ENCODE data around the gene SLC25A31.

Gene SLC25A31

DNA sequence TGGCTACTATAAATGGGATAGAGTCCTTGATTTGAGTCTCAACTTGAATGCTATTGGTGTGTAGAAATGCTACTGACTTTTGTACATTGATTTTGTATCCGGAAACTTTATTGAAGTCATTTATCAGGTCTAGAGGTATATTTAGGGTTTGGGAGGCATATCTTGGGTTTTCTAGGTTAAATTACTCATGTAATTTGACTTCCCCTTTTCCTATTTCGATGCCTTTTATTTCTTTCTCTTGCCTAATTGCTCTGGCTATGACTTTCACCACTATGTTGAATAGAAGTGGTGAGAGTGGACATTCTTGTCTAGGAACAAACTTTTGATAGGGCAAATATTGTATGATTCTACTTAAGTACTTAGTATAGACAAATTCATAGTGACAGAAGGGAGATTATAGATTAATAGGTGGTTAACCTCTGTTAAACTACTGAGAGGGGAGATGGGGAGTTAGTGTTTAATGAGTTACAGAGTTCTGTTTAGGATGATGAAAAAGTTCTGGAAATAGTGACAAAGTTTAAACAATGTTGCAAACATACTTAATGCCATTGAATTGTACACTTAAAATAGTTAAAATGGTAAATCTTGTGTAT, 29.1 kb downstream of the SLC25A31 start:
- TF ChIP-seq ZNF274 (IDR thresholded peaks at IDR 0.05; ENCODE audit: low read depth, low read length) = no peak
- H3K4me3 ChIP-seq (ENCODE audit: low read length) = no peak overlapping the region

- no peak for TF ChIP-seq ZNF274 (IDR thresholded peaks at IDR 0.05; ENCODE audit: low read depth, low read length)
- no peak overlapping the region for H3K4me3 ChIP-seq (ENCODE audit: low read length)
These were observed 29.7 kb downstream of the SLC25A31 start for GRCh38 chr4:127759893-127760292.

DNA sequence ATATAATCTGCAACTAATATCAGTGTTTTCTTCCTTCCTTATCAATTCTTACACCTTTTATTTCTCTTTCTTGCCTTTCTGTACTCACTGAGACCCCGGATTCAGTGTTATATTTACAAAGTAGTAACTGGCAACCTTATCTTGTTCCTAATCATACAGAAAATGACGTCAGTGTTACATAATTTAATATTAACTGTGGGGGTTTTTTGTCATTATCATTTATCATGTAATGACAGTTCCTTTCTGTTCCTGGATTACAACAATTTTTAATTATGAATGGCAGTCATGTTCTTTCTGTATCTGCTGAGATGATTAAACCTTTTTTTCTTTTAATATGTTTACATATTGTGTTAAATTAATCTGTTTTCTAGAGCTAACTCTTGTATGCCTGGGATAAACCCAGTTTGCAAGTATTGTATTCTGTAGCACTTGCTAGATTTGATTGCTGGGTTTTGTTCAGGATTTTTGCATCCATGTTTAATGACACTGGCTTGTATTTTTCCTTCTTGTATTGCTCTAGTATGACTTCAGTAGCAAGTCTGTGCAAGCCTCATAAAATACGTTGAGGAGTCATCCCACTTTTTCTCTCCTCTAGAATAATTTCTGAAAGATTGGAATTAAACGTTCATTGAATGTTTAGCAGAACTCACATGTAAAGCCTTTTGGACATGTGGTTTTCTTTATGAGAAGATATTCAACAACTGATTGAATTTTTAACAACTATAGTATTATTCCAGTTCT, 41.5 kb downstream of the SLC25A31 start:
- no peak for TF ChIP-seq ZNF274 (IDR thresholded peaks at IDR 0.05; ENCODE audit: low read depth, low read length)
- H3K4me3 ChIP-seq (ENCODE audit: low read length) = no peak overlapping the region

- no peak for TF ChIP-seq ZNF274 (IDR thresholded peaks at IDR 0.05; ENCODE audit: low read depth, low read length)
- H3K4me3 ChIP-seq (ENCODE audit: low read length) = no peak overlapping the region
These were observed 42.8 kb downstream of the SLC25A31 start for GRCh38 chr4:127772769-127773671.

DNA sequence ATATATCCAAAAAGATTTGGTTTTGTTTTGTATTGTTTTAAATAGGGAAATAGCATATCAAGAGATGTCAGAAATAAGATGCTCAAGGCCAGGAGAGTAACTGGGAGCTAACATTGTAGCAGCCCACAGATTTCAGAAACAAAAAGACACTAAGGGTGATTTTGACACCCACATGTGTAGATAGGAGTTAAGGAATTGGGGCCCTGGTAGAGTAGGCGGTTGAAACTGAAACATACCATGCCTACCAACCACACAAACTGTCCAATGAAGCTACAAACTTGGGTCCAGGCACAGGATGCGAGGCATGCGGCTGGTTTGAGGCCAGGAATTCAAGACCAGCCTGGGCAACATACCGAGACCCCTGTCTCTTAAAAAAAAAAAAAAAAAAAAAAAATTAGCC, 45.6 kb downstream of the SLC25A31 start:
- H3K4me3 ChIP-seq (ENCODE audit: low read length) = no peak overlapping the region
- no peak for TF ChIP-seq ZNF274 (IDR thresholded peaks at IDR 0.05; ENCODE audit: low read depth, low read length)

DNA sequence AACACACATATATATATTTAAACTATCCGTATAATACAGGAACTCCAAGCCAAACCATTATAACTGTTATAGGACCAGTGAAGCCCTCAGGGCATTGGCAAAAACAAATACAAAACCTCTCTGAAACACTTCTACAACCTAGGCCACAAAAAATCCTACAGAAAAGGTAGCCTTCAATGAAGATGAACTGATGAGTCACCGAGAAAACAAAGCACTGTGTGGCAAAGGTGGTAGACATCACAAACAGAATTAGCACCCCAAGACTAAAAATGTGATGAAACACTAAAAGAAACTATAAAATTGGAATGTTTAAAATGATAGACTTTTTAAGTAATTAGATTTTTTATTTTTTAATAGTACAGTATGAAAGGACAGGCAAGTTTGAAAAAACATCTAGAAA, 46.4 kb downstream of the SLC25A31 start:
- TF ChIP-seq ZNF274 (IDR thresholded peaks at IDR 0.05; ENCODE audit: low read depth, low read length) = no peak
- H3K4me3 ChIP-seq (ENCODE audit: low read length) = no peak overlapping the region

- TF ChIP-seq ZNF274 (IDR thresholded peaks at IDR 0.05; ENCODE audit: low read depth, low read length) = no peak
- H3K4me3 ChIP-seq (ENCODE audit: low read length) = no peak overlapping the region
These were observed 47.3 kb downstream of the SLC25A31 start for GRCh38 chr4:127777487-127777886.

GRCh38 chr4:127778102-127778501, 47.9 kb downstream of the SLC25A31 start:
- no peak for TF ChIP-seq ZNF274 (IDR thresholded peaks at IDR 0.05; ENCODE audit: low read depth, low read length)
- no peak overlapping the region for H3K4me3 ChIP-seq (ENCODE audit: low read length)

- TF ChIP-seq ZNF274 (IDR thresholded peaks at IDR 0.05; ENCODE audit: low read depth, low read length) = no peak
- H3K4me3 ChIP-seq (ENCODE audit: low read length) = no peak overlapping the region
These were observed 50.4 kb downstream of the SLC25A31 start for GRCh38 chr4:127780598-127780997.

DNA sequence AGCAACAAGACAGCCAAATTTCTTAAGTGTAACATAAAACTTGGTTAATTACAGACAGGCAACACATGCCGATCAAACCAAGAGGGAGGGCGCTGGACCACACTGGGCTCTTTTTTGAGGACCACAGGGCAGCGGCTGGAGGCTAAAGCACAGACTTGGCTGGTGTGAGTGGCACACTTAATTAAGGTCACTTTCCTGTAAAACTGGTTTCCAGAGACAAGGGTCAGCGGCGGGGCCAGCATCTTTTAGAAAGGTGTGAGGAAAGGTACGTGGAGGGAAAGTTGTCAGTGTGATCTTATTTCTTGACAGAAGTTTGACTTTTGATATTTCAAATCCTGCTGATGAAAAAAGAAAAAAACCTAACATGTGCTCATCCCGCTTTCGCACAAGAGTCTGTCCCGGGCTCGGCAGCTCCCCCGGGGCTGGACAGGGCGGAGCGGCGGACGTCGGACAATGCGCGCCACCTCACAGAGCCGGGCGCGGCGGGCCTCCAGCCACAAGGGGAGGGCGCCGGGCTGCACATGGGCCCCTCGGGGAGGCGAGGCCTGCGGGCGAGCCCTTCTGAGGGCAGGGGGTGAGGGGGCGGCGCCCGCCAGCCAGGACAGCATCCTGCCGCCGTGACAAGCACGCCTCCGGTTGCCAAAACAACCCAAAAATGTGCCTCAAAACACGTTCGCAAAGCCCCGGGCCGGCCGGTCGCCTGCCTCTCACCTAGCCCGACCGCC, 51.3 kb downstream of the SLC25A31 start:
- peak overlapping the region; percentile 81; the same call in 1 of the 2 replicates for H3K4me3 ChIP-seq (ENCODE audit: low read length)
- TF ChIP-seq ZNF274 (IDR thresholded peaks at IDR 0.05; ENCODE audit: low read depth, low read length) = no peak

- no peak for TF ChIP-seq ZNF274 (IDR thresholded peaks at IDR 0.05; ENCODE audit: low read depth, low read length)
- H3K4me3 ChIP-seq (ENCODE audit: low read length) = peak overlapping the region; percentile 81; the same call in 1 of the 2 replicates
These were observed 51.8 kb downstream of the SLC25A31 start for GRCh38 chr4:127782025-127782274.

- H3K4me3 ChIP-seq (ENCODE audit: low read length) = peak within 1 kb of the TSS; percentile 81
- no peak for TF ChIP-seq ZNF274 (IDR thresholded peaks at IDR 0.05; ENCODE audit: low read depth, low read length)
These were observed 52.2 kb downstream of the SLC25A31 start, which contains the start of gene HSPA4L for GRCh38 chr4:127782275-127783025. TSS of gene HSPA4L (plus strand) at chr4:127782322. CDS start at chr4:127782551, 229 bp downstream.

DNA sequence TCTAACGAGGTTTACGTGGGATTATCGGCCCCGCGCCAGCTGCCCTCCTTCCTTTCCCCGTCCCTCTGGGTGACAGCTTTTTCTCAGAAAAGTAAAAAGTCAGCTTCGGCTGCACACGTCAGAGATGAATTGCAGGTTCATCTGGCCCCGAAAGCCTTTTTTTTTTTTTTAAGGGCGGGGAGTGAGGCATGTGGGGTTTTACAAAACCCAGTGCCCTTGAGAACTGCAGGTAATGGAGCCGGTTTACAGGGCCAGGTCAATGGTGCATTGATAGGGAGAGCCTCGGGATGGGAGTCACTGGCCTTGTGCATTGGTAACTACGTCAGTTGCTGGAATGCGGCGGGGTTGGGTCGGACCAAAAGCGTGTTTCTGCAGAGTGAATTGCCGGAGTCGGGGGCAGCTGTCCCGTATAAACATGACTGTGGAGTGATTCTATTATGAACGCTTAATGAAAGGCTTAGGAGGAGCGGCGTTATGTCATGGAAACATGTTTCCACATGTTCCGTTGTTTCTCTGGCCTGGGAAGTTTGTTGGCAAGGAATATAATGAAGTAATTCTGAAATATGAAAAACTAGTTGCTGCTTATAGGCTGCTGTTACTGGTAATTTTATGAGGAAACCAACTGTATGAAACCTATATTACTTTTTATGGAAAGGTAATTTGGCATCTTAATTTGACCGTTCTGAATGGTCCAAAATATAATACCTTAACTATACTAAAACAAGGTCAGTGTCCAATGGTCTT, 53.0 kb downstream of the SLC25A31 start:
- H3K4me3 ChIP-seq (ENCODE audit: low read length) = peak overlapping the region; percentile 81
- no peak for TF ChIP-seq ZNF274 (IDR thresholded peaks at IDR 0.05; ENCODE audit: low read depth, low read length)

Data from GM08714 (cell line).